Mesothelial cell of epicardium (in vitro differentiated cells): ENCODE measurements around the gene PNLIPRP2. TPM values are rescaled to one million over a fixed set of nuclear protein-coding genes. Genes with fewer than 3 reads are reported as not detected.

Experiments
- DNase-seq, 2 experiments: peaks; one replicate each; pipeline ENCODE4 v3.0.0; 2021; ENCODE audit warnings: low spot score in 2 of 2; ENCODE audit not compliant: unreplicated experiment in 2 of 2
- H3K27ac Mint-ChIP-seq: 2 replicates; pipeline ENCODE4 v1.8.0; 2021; ENCODE audit warnings: mixed read lengths
- H3K27me3 Mint-ChIP-seq: 2 replicates; pipeline ENCODE4 v1.8.0; 2021; ENCODE audit warnings: low read depth, mixed read lengths
- H3K36me3 Mint-ChIP-seq: 2 replicates; pipeline ENCODE4 v1.8.0; 2021; ENCODE audit warnings: mixed read lengths
- H3K4me1 Mint-ChIP-seq: 2 replicates; pipeline ENCODE4 v1.8.0; 2021; ENCODE audit warnings: mixed read lengths
- H3K4me3 Mint-ChIP-seq: 2 replicates; pipeline ENCODE4 v1.8.0; 2021; ENCODE audit warnings: mild to moderate bottlenecking, moderate library complexity, mixed read lengths
- H3K9me3 Mint-ChIP-seq: 2 replicates; pipeline ENCODE4 v1.8.0; 2021; ENCODE audit warnings: mixed read lengths
- CTCF ChIP-seq: fragments of 200-600 bp; sonication (generic); IDR thresholded peaks from one replicate; pipeline ENCODE4 v1.5.0; 2021; ENCODE audit warnings: antibody characterized with exemption; ENCODE audit not compliant: unreplicated experiment
- total RNA-seq: library from RNA; stranded (reverse); gene quantifications from 3 replicates; pipeline ENCODE4 v1.2.1, GENCODE V29; 2021

Gene PNLIPRP2
- total RNA-seq, 1 donor from 2014 or later = not detected

- TF ChIP-seq CTCF = no peak
- Mint-ChIP-seq H3K36me3 (no peaks in the 10 kb centered on the region), H3K27ac (no peak overlapping the region), H3K9me3 (no peaks in the 10 kb centered on the region), H3K4me1 (no peaks in the 10 kb centered on the region), H3K27me3 (peaks cover 61% of the 10 kb centered on the region), H3K4me3 (peak overlapping the region; percentile 39)
- DNase-seq = no peak
Observed at GRCh38 chr10:116626815-116627214, 6.1 kb downstream of the PNLIPRP2 start.

- peaks cover 54% of the 10 kb centered on the region for H3K27me3 Mint-ChIP-seq
- H3K4me1 Mint-ChIP-seq = no peaks in the 10 kb centered on the region
- no peak overlapping the region for H3K27ac Mint-ChIP-seq
- DNase-seq = no peak
- H3K9me3 Mint-ChIP-seq = no peaks in the 10 kb centered on the region
- peak; percentile 51 for TF ChIP-seq CTCF
- H3K4me3 Mint-ChIP-seq = peak overlapping the region; percentile 39
- no peaks in the 10 kb centered on the region for H3K36me3 Mint-ChIP-seq
Observed at GRCh38 chr10:116627386-116627933, 6.7 kb downstream of the PNLIPRP2 start.

- H3K27ac Mint-ChIP-seq = no peak overlapping the region
- DNase-seq = no peak
Observed at GRCh38 chr10:116629340-116629739, 8.6 kb downstream of the PNLIPRP2 start.

GRCh38 chr10:116630020-116630419, 9.3 kb downstream of the PNLIPRP2 start:
- H3K27me3 Mint-ChIP-seq = peaks cover 39% of the 10 kb centered on the region
- no peaks in the 10 kb centered on the region for H3K4me1 Mint-ChIP-seq
- H3K9me3 Mint-ChIP-seq = no peaks in the 10 kb centered on the region
- no peak for DNase-seq
- H3K27ac Mint-ChIP-seq = no peak overlapping the region
- H3K4me3 Mint-ChIP-seq = no peak overlapping the region
- TF ChIP-seq CTCF = no peak
- H3K36me3 Mint-ChIP-seq = no peaks in the 10 kb centered on the region

More at GRCh38 chr10:116629340-116629739, 8.6 kb downstream of the PNLIPRP2 start:
- TF ChIP-seq CTCF = no peak
- Mint-ChIP-seq H3K4me1 (no peaks in the 10 kb centered on the region), H3K36me3 (no peaks in the 10 kb centered on the region), H3K27me3 (peaks cover 46% of the 10 kb centered on the region), H3K9me3 (no peaks in the 10 kb centered on the region), H3K4me3 (no peak overlapping the region)

- H3K4me1 Mint-ChIP-seq = no peaks in the 10 kb centered on the region
- no peak overlapping the region for H3K27ac Mint-ChIP-seq
- peaks cover 33% of the 10 kb centered on the region for H3K27me3 Mint-ChIP-seq
- DNase-seq = no peak
- H3K4me3 Mint-ChIP-seq = no peak overlapping the region
- TF ChIP-seq CTCF = no peak
- H3K9me3 Mint-ChIP-seq = no peaks in the 10 kb centered on the region
- H3K36me3 Mint-ChIP-seq = no peaks in the 10 kb centered on the region
Observed at GRCh38 chr10:116631871-116632295, 11.1 kb downstream of the PNLIPRP2 start.
